Activated CD8-positive, alpha-beta memory T cell treated with anti-CD3 and anti-CD28 coated beads for 24 hours (primary cell): ENCODE measurements around the gene MANEAL.

ENCODE experiments used
- DNase-seq: peaks from one replicate; pipeline ENCODE4 v3.0.0-alpha.2; 2020

MANEAL gene

GRCh38 chr1:37831109-37831508 is 37.5 kb downstream of the MANEAL start:
- no peak for DNase-seq

DNA sequence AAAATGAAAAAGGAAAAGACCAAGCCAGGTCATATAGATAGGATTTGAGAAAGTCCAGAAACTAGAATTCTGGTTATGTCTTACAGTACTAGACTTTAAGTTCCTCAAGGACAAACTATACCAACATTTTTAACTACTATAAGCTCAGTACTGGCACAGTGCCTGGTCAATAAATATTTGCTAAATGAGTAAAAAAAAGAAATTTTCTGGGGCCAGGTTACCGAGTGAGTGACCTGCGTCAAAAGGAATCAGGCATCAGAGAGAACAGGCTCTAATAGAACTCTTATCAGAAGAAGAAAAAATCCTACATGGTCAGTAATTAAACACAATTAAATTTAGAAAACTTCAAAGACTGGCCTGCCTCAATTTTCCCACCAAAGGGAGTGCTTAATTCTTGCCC is 38.2 kb downstream of the MANEAL start:
- DNase-seq = no peak

DNA sequence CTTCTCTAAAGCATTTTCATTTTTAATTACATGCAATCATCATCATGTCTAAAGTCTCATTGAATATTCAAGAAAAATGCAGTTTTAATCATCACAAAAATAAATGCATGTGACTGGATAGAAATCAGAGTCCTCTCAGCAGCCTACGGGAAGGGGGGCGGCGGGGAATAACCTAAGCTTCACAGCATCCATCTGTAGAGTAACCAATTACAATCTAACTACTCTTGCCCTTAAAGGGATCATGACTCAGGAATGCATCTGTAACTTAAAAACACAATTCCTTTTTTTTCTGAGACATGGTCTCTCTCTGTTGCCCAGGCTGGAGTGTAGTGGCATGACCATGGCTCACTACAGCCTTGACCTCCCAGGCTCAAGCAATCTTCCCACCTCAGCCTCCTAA is 43.1 kb downstream of the MANEAL start:
- no peak for DNase-seq

DNA sequence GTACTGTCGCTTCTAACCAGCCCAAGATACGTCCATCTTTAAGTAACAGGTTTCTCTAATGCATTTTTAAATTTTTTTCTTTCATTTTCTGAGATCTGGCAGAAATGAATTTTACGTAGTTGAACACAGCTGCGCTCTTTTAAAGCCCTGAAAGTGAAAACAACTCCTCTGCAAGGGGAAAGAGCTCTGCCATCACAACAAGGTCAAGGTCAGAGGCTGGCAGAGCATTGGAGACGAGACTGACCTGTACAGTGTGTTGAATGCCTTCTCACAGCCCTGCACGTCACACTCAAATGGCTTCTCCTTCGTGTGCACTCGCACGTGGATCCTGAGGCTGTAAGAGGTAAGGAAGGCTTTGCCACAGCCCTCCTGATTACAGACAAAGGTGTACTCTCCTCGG is 46.0 kb downstream of the MANEAL start:
- no peak for DNase-seq

DNA sequence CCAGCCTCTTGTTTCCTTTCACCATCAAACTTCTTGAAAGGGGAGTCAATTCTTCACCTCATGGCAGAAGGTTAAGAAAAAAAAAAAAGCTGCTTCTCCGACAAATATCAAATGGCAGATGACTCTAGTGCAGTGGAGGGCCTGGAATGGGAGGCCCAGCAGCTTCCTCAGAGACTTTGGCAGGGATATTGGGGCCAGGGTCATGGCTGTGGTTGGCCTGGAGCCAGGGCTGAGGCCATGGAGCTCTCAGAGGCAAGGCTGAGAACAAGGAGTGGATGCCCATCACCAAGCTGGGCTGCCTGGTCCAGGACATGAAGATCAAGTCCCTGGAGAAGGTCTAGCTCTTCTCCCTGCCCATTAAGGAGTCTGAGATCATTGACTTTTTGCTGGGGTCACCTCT is 47.1 kb downstream of the MANEAL start:
- no peak for DNase-seq

DNA sequence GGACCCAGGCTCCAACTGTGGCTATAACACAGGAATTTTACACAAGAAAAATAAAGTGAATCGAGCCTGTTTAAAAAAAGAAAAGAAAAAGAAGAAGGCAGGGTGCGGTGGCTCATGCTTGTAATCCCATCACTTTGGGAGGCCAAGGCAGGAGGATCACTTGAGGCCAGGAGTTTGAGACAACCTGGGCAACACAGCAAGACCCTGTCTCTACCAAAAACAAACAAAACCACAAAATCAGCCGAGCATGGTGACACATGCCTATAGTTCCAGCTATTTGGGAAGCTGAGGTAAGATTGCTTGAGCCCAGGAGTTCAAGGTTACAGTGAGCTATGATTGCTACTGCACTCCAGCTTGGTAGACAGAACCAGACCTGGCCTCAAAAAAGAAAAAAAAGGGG is 48.0 kb downstream of the MANEAL start:
- DNase-seq = no peak

- no peak for DNase-seq
Observed at GRCh38 chr1:37844536-37844935, 50.9 kb downstream of the MANEAL start.

DNA sequence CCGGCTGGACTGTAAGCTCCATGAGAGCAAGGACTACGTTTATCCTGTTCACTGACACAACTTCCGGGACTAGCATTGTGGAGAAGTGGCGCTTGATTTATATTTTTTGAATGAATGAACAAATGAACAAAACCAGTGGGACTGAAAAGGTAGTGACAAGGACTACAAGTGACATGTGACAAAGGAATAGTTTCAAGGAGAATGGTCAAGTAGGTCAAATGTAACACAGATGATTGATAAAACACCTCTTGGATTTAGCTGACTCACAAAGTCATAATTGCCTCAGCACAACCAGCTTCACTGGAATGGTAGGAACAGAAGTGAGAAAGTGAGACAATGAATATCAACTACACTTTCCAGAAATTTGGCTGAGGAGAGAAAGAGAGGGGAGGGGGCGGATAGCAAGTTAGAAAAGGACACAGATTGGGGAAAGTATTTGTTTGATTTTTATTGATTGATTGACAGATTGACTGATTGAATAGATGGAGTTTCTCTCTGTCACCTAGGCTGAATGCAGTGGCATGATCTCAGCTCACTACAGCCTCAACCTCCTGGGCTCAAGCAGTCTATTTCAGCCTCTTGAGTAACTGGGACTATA is 51.5 kb downstream of the MANEAL start:
- no peak for DNase-seq

GRCh38 chr1:37845786-37846185 is 52.1 kb downstream of the MANEAL start:
- no peak for DNase-seq

DNA sequence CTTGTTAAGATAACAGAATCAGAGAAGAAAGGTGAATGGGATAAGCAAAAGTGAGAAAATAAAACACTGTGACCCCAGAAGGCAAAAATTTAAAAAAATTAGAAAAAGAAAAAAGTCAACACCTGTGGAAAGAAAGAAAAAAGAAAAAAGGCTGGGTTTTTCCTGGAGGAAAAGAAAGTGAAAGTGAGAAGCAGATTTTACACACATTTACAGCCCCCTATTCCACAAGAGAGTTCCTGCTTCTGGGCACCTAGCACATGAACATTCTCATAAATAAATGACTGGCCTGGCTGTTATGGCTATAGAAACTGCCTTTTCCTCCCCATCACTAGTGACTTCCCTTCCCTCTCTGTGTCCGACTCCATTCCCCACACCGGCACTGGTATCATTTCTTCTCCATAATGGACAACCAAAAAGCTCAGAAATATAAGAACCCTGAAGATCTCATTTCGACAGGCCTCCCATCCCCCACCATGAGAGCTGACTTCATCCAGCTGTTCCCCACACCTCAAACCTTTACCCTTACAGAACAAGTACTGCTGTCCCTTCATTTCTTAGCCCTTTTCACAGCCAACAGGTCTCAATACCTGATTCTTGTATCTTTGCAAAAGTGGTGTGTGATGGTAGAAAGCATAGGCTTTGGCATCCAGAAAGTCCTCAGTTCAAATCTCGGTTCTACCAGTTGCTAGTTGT is 53.1 kb downstream of the MANEAL start:
- no peak for DNase-seq

DNA sequence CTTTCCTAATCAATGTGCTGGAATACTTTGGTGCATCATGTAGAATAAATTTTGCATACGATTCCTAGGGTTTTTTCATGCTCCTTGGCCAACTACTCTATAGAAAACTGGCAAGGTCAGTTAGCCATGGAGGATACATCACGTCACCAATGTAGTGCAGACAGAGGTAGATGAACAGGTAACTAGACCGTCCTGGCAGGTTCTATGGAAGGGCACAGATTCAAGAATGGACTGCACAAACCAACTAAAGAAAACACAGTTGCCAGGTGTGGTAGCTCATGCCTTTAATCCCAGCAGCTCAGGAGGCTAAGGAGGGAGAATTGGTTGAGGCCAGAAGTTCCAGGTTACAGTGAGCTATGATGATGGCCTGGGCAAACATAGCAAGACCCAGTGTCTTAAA is 55.8 kb downstream of the MANEAL start:
- no peak for DNase-seq

GRCh38 chr1:37850352-37850955 is 56.8 kb downstream of the MANEAL start:
- DNase-seq = no peak
